Upper lobe of right lung (tissue), 1 donor: ENCODE measurements around the gene TBCCD1. TPM values are rescaled to one million over a fixed set of nuclear protein-coding genes. Genes with fewer than 3 reads are reported as not detected.
"Not testable (repeated sequence)": the region's sequence is repeated elsewhere in the genome, so short reads cannot be mapped to it uniquely, and the experiment has no call there.

Source experiments
- ATAC-seq: fragments of 200-7000 bp; cut with Tn5 transposase; one replicate; pipeline ENCODE4 v1.9.1; 2020; ENCODE audit warnings: mild to moderate bottlenecking, moderate library complexity
- DNase-seq: peaks from one replicate; pipeline ENCODE4 v3.0.0-alpha.2; 2020
- H3K27ac ChIP-seq: fragments of 200-600 bp; one replicate; pipeline ENCODE4 v1.8.0; 2022
- H3K27me3 ChIP-seq: fragments of 200-600 bp; one replicate; pipeline ENCODE4 v1.8.0; 2022; ENCODE audit warnings: mild to moderate bottlenecking
- H3K36me3 ChIP-seq: fragments of 200-600 bp; one replicate; pipeline ENCODE4 v1.8.0; 2022
- H3K4me1 ChIP-seq: fragments of 200-600 bp; one replicate; pipeline ENCODE4 v1.8.0; 2022
- H3K4me3 ChIP-seq: fragments of 200-600 bp; one replicate; pipeline ENCODE4 v1.8.0; 2022; ENCODE audit warnings: mild to moderate bottlenecking
- H3K9me3 ChIP-seq: fragments of 200-600 bp; one replicate; pipeline ENCODE4 v1.8.0; 2022
- CTCF ChIP-seq: fragments of 200-600 bp; IDR thresholded peaks from one replicate; pipeline ENCODE4 v1.8.0; 2022; ENCODE audit warnings: antibody characterized with exemption
- intact Hi-C: fragments of 100-400 bp; cut with DNase I; formaldehyde crosslinking; loops from one replicate; pipeline ENCODE4 v1.11.0; 2022
- total RNA-seq: library from RNA; stranded (reverse); fragmentation: NEBNext Ultra II Directional; extraction: Animal tissue kit (Norgen Biotek cat#: 25700); gene quantifications from one replicate; pipeline ENCODE4 v1.2.1, GENCODE V29; 2021
- donor health status: DM: no; HTN: yes; CAD: no; lungs with severe emphysema.

Gene TBCCD1
- total RNA-seq, 1 donor from 2014 or later, result 11.3 TPM

DNA sequence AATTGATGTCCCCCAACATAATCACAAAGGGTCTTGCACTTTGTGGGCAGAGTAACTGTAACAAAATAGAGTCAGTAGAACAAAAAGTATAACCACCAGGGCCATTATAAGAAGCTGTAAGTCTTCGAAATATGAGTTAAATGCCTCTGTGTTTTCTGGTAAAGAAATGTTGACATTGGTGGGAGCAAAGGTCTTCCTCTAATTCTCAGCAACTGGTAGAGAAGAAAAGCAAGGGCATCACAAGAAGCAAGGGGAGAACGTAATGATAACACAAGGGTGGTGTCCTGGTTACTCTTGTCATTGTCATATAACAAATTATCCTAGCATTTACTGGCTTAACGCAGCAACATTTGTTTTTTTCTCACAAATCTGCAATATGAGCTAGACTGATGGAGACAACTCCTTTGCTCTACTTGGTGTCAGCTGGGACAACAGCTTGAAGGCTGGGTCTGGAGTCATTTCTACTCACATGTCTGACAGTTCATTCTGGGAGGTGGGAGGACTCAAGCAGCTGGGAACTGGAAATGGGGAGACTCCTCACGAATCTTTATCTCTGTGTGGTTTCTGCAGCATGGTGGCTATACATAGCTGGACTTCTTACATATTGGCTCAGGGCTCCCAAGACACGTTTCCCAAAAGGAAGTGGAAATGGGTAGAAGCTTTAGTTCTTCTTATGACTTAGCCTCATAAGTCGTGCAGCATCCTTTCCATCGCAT is 23.6 kb upstream of the TBCCD1 start:
- no peak overlapping the region for H3K27ac ChIP-seq
- H3K4me1 ChIP-seq, result no peaks in the 10 kb centered on the region
- no peak overlapping the region for H3K4me3 ChIP-seq
- intact Hi-C loops, result no loop called here
- H3K36me3 ChIP-seq, result peaks cover 5% of the 10 kb centered on the region
- no peaks in the 10 kb centered on the region for H3K27me3 ChIP-seq
- H3K9me3 ChIP-seq, result no peaks in the 10 kb centered on the region
- DNase-seq (no peak), ATAC-seq (no peak)
- TF ChIP-seq CTCF, result no peak

GRCh38 chr3:186589856-186590579 is 22.9 kb upstream of the TBCCD1 start:
- Histone ChIP-seq H3K4me3 (no peak overlapping the region), H3K36me3 (peaks cover 13% of the 10 kb centered on the region), H3K4me1 (no peaks in the 10 kb centered on the region), H3K9me3 (no peaks in the 10 kb centered on the region), H3K27me3 (no peaks in the 10 kb centered on the region), H3K27ac (no peak overlapping the region)
- ATAC-seq, result peak; percentile 46
- TF ChIP-seq CTCF, result no peak
- intact Hi-C loops, result no loop called here
- DNase-seq, result peak; percentile 72

DNA sequence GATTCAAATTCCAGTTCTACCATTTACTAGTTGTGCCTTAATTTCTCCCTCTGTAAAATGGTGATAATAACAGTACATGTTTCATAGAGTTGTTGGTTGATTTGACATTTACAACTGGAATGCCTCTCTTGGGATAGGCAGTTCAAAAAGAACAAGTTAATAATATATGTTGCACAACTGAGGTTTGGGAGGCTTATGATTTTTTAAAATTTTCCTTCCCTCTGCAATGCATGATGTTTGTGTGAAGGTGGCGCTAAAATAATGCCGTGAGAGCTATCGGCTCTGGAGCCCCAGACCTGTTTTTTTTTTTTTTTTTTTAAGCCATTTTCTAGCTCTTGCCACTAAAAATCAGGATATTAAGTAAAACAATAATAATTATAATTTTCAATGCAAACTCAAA is 22.0 kb upstream of the TBCCD1 start:
- Histone ChIP-seq H3K4me3 (no peak overlapping the region), H3K9me3 (no peaks in the 10 kb centered on the region), H3K27me3 (no peaks in the 10 kb centered on the region), H3K36me3 (peaks cover 21% of the 10 kb centered on the region), H3K27ac (no peak overlapping the region), H3K4me1 (no peaks in the 10 kb centered on the region)
- no peak for TF ChIP-seq CTCF
- intact Hi-C loops, result no loop called here
- ATAC-seq (no peak), DNase-seq (no peak)

- no peak overlapping the region for H3K4me3 ChIP-seq
- intact Hi-C loops, result no loop called here
- H3K36me3 ChIP-seq, result peaks cover 26% of the 10 kb centered on the region
- H3K9me3 ChIP-seq, result no peaks in the 10 kb centered on the region
- no peaks in the 10 kb centered on the region for H3K4me1 ChIP-seq
- ATAC-seq (no peak), DNase-seq (no peak)
- TF ChIP-seq CTCF, result no peak
- no peak overlapping the region for H3K27ac ChIP-seq
- H3K27me3 ChIP-seq, result no peaks in the 10 kb centered on the region
Observed at GRCh38 chr3:186588632-186589031, 21.5 kb upstream of the TBCCD1 start.

DNA sequence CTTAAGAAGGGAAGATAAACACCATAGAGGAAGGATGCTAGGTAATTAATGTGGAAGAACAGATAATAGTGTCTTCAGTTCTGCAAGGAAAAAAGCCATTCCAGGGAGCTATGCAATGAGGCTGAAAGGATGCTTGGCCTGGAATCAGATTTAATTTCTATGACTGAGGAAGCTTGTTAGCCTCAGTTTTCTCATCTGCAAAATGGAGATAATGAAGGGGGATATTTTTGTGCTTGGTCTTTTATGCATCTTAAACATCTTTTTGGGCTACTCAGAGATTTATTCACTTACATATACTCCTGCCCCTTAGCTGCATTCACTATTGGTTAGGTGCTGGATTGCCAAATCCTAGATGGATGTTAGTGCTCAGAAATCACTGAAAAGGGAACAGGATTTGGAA is 20.0 kb upstream of the TBCCD1 start:
- ATAC-seq, result no peak
- no peak for DNase-seq
- TF ChIP-seq CTCF, result no peak
- H3K4me1 ChIP-seq, result no peaks in the 10 kb centered on the region
- H3K4me3 ChIP-seq, result no peak overlapping the region
- intact Hi-C loops, result no loop called here
- no peaks in the 10 kb centered on the region for H3K27me3 ChIP-seq
- H3K36me3 ChIP-seq, result peaks cover 40% of the 10 kb centered on the region
- H3K9me3 ChIP-seq, result no peaks in the 10 kb centered on the region
- H3K27ac ChIP-seq, result no peak overlapping the region

DNA sequence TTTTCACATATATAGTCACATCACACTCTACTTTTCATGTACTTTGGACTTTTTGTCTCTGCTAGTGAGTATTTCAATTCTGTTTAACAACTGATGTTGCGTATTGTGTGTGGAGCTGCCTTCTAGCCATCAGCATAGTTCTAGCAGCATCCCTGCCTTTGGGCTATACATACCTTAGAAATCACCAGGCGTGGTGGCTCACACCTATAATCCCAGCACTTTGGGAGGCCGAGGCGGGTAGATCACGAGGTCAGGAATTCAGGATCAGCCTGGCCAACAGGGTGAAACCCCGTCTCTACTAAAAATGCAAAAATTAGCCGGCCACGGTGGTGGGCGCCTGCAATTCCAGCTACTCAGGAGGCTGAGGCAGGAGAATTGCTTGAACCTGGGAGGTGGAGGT is 19.1 kb upstream of the TBCCD1 start:
- H3K9me3 ChIP-seq, H3K27me3 ChIP-seq, H3K4me1 ChIP-seq, ATAC-seq, DNase-seq, intact Hi-C loops, H3K4me3 ChIP-seq, H3K27ac ChIP-seq: not testable (repeated sequence)
- H3K36me3 ChIP-seq, result peaks cover 49% of the 10 kb centered on the region
